ENCODE data around the gene RNASEH2B. TPM values are rescaled to one million over a fixed set of nuclear protein-coding genes. Genes with fewer than 3 reads are reported as not detected.

Gene RNASEH2B
- total and polyA plus RNA-seq, 2 of the 8 experiments (the other 6 are each of a cell fraction or from before 2014, with no cell fraction given): 19.3 to 43.9 TPM

DNA sequence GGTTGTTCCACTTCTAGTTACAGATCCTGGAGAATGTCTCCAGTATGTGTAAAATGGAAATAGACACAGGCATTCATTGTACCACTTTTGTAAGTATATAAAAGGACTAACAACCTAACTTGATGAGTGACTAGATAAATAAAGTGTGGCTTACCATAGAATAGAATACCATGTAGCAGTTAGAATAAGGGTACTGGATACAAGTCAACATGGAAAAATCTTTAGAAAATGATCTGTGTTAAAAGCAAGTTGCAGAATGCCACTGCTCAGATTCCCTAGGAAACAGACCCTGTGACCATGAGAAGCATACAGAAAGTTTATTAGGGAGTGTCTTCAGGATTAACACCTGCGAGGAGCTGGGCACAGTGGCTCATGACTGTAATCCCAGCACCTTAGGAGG lies 25.9 kb upstream of the RNASEH2B start (continued):
- no peak for TF ChIP-seq CTCF (IDR thresholded peaks at IDR 0.05; ENCODE audit: control extremely low read depth in 1 of 3, insufficient read depth in 1 of 3, low read depth in 1 of 3, low read length in 3 of 3)
- no peak for TF ChIP-seq TCF12 (IDR thresholded peaks at IDR 0.05; ENCODE audit: low read depth, low read length)

Data from H1 (cell line).